GM21576 (cell line): Measurements from ENCODE around the gene CEP57L1.
A peak's percentile ranks its signal among the peaks of the same experiment; 100 is the strongest.

ENCODE experiments used
- ATAC-seq: cut with Tn5 transposase; IDR thresholded peaks from one replicate; pipeline ENCODE4 v1.9.1; 2021; ENCODE audit warnings: mild to moderate bottlenecking, moderate library complexity; ENCODE audit not compliant: unreplicated experiment

CEP57L1 gene

DNA sequence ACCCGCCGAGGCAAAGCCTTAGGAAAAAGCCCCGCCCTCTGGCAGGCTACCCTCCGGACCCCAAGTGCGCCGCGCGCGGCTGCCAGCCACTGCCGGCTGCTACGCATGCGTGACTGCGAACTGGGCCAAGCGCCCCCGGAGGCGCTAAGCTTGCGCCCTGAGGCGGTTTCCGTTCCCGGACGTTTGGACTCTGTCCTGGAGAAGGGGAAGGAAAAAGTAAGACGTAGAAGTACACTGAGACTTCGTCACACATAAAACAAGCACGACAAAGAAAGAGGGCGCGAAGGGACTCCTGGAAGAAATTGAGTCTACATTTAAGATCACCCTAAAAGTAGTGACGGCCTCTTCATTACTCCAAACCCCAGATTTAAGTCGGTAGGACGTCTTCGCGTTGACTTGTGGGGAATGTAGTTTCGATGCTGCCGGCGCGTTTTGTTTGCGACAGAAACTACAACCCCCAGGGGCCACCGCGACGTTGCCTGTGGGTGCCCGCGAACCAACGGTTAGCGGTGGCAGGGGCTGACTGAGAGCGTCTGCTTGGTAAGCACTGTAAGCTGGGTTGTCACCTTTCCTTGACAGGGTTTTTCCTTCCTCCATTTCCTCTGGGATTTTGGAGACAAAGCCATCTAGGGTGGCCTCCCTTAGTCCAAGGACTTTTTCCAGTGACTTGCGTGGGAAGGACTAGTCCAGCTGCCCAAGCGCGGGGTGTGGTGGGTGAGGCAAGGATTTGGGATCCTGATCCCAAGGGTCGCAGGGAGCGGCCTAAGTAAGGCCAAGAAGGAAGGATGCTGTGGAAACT is at the start of gene CEP57L1:
TSS of gene CEP57L1 (plus strand) at position 472 of the 799 bp plus-strand sequence. CDS start 49,715 bp downstream, outside the sequence.
- peak; percentile 74 for ATAC-seq

DNA sequence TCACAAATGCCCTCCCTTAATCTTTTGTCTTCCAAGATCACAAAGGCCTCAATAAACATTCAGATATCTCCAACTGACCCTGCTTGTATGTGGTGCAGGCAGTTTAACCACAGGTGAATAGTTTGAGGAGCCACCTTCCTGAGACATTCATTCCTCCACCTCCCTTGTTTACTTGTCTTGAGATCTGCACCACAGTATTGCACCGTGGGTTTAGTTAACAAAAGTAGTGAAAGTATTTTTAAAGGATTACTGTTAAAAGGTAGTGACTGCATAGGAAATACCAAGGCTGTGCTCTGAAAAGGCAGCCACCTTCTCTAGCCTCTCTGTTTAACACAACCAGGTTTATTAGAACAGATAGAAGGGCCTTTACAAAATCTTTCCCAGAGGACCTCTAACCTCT is 47.1 kb upstream of the CEP57L1 start:
- no peak for ATAC-seq

DNA sequence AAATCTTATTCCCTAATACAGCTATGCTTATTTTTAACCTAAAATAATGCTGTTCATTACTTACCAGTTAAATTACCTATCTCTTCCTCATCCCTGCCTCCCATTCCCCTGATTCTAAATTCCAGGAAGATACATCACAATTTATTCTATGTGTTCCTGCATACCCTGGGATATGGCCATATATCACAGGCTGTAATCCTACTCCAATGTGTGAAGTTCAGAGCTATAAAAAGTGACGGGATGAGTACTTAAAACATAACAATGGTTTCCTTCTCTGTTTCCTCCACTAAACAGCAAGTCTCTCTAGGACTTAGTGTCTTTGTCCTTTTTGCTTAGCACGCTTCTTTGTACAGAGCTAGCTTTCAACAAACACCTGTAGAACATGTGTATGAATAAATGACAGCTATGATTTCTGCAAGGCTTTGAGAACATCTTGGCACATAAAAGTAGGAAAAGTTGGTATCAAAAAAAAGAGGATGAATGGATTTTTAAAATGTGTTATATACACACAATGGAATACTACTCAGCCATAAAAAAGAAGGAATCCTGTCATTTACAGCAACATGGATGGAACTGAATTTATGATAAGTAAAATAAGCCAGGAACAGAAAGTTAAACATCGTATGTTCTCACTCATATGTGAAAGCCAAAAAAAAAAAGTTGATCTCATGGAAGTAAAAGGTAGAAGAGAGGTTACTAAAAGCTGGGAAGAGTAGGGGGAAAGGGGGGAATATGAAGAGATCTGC is 46.5 kb upstream of the CEP57L1 start:
- no peak for ATAC-seq

DNA sequence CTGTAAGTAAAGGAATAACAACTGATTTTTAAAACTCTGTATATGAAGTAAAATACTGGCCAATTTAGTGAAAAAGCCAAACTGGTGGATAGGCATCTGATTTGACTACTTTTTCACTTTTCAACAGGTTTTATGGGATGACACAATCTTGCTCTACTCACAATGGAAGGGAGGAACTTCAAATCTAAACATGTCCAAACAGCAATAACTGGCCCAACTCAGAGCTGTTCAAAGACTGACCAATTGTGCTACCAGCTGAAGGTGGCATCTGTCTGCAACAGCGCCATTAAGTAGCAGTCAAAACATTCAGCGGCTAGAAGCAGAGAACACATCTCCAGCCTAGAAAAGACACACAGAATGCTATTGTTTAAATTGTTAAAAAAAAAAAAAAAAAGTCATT is 45.3 kb upstream of the CEP57L1 start:
- ATAC-seq: no peak

DNA sequence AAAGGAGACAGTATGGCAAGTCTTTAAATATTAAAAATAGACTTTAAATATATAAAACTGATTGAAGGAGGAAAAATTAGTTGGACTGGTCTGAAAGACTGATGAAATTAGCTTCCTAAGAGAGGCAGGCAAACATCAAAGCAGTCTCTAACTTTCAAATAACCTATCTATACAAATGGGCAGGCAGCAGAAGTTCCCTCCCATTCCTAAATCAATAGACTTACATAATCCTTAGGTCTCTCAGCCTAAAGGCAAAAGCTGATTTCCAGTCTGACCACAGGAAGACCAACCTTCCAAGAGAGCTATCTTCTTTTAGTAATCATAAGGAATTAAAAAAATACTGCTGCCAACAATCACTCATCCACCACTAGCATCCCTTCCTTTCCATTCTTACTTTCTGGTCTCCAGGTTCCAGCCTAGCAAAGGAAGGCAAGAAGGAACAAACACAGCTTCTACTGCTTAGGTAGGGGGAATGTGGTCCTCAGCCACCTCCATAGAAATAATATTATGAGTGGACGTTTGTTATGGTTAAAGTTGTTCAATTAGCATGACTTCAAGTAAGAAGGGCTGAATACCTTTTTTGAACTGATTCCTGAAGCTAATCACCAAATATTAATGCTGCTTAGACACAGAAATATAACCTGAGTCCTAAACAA is 44.7 kb upstream of the CEP57L1 start:
- no peak for ATAC-seq

DNA sequence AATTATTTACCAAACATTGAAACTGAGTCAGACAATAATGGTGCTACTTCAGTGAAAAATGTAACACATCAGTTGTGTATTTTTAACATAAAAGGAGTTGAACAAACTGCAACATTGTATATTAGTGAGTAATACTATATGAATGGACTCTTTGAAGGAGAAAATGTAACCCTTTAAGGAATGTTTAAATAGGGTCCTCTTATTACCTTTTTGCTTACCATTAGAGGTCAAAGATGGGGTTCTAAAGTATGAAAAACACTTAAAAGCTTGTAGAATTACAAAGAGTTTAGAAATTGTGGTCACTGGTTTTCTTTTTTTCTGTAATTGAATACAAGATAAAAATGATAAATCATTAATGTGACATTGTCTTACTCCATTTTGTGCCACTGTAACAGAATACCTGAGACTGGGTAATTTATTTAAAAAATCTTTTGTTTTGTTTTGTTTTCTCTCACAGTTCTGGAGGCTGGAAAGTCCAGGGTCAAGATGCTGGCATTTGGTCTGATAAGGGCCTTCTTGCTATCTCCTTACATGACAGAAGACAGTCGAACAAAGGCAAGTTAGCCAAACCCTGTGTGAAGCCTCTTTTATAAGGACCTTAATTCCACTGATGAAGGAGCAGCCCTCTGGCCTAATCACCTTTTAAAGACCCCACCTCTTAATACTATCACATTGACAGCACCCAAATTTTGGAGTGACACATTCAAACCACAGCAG is 43.8 kb upstream of the CEP57L1 start:
- no peak for ATAC-seq

DNA sequence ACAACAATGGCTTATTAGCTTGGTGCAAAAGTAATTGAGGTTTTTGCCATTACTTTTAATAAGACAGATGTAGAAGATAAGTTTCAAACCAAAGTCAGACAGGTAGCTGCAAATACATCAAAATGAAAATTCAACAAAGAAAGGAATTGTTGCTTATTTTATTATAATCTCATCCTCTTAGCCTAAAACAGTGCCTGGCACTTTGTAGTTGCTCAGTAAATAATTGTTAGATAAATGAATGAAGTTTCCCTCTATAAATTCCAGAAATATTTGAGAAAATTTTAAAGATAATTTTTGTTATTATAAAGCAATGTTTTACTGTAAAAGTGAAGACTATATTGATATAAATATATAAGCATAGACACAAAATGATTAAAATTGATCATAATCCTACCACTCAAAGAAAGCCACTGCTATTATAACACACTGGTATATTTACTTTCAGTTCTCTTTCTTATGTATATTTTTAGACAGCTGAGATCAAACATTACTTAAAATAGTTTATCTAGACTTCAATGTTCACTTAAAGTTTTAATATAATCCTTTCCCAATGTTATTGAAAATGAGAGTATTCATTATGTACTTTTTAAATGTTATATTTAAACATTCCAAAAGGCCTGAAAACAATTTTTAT is 43.2 kb upstream of the CEP57L1 start:
- peak; percentile 62 for ATAC-seq

DNA sequence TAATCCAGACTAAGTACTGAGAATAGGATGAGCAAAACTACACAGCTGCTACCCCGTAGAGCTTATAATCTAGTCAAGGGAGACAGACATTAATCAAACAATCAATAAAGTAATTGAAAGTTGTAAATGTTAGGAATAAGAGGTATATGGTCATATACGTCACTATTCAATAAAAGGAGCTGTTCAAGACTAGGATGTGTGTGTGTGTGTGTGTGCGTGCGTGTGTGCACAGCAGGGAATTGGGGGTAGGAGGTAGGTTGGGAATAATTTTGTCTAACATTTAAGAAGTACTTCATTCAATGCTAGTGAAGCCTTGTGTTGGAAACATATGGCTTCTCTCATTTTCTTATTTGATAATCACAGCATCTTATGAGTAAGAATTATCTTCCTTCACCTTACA is 42.5 kb upstream of the CEP57L1 start:
- no peak for ATAC-seq

DNA sequence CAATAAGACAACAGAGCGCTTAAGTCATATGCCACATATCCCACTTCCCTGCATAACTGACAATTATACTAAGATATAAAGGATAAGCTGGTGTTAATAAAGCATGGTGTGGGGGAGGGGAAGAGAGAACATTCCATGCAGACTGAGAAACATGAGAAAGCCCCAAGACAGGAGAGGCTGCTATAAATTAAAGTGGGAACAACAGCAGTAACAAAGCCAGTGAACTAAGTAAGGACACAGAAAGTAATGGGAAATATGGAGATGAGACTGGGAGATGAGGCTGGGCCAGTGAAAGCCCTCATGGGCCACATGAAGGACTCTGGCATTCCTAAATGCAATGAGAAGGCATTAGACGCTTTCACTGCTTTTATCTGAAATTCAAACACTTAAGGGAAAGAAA is 42.0 kb upstream of the CEP57L1 start:
- no peak for ATAC-seq

DNA sequence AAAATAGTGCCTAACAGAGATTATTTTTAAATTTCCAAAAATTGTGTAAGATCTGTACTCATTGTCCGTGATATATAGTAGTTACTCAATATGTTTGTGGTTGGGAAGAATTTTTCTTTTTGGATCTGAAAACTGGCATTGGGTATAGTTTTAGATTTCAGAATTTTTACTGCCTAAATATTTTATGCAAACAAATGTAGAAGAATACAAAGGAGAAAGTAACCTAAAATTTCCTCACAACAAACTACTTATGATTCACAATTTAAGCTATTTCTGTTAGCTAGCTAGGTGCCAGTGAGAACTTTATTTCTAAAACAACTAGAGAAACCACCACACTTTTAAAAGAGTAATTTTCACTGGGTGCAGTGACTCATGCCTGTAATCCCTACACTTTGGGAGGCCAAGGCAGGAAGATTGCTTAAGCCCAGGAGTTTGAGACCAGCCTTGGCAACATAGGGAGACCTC is 39.5 kb upstream of the CEP57L1 start:
- no peak for ATAC-seq

DNA sequence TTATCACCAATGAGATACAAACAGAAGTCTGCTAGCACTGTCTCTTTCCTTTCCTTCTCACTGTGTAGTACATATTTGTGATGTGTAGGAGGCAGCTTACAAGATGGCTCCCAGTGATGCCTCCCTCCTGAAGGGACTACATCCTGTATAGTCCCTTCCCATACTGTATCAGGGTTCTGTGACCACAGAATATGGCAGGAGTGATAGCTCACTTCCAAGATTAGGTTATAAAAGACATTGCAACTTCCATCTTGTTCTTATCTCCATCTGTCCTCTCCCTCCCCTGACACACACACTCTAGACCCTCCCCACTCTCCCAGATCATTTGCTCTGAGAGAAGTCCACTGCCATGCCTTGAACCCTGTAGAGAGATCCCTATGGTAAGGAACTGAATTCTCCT is 38.6 kb upstream of the CEP57L1 start:
- no peak for ATAC-seq

DNA sequence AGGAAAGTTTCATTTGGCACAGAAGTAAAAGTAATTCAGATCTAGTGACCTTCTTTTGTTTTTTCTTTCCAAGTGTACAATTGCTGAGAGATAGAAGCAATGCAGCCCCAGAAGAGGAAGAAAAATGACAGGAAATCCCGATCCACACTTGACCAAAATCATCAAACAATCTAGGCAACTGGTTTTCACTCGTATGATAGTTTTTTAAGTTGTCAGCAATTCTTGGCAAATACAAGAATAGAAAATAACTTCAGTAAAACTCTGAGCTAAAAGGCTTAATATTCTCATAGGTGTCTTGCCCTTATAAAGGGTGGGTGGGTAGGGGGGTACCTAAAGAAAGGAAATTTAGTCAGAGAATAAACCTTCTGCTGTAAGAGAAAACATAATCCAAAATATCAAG is 36.7 kb upstream of the CEP57L1 start:
- ATAC-seq: no peak

DNA sequence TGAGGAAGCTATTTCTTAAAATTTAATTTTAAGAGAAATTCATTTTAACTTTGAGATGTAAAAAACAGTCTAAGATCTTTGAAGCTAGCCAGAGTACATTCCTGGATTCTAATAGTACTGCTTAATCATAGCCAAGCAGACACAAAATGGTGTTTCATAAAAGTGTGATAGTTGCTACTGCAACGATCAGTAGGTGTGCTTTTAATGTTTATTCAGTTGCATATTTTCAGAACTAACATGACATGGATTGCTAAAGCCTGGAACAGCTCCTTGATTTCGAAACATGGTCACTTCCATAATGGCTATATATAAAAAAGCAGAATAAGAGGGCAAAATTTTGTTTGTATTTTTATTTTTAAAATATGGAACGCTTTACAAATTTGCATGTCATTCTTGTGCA is 36.2 kb upstream of the CEP57L1 start:
- no peak for ATAC-seq

DNA sequence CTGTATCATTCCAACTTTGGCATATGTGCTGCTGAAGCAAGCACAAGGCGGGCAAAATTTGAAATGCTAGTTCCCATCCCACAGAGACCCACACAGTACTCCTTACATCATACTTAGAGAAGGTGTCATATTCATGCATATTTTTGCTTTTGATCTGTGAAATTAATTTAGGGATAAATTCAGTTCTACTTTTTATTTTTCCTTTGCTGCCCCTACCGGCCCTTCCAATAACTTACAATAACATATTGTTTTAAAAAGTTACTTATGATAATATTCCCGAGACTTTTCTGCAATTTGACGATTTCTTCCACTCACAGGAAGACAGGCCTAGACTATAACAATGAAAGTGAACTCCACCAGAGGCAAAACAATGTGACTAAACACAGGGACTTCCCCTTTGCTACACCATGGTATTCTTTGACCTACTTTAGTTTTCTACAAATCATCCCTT is 35.7 kb upstream of the CEP57L1 start:
- ATAC-seq: no peak

DNA sequence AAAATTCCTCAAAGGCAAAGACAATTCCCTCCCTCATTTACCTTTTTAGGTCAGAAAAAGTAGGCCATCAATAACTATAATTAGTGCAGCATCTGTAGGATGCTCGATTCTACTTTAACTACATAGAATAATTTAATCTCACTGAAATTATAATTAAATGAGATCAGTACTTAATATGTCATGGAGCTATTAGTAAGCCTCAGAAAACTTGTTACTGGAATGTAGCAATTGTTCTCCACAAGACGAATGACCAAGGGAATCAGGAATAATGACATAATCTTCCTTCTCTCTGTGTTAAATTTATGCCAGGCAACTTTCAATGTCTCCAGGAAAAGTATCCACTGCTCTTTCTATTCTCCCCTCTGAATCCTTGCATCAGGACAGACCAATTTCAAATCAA is 34.7 kb upstream of the CEP57L1 start:
- ATAC-seq: no peak

DNA sequence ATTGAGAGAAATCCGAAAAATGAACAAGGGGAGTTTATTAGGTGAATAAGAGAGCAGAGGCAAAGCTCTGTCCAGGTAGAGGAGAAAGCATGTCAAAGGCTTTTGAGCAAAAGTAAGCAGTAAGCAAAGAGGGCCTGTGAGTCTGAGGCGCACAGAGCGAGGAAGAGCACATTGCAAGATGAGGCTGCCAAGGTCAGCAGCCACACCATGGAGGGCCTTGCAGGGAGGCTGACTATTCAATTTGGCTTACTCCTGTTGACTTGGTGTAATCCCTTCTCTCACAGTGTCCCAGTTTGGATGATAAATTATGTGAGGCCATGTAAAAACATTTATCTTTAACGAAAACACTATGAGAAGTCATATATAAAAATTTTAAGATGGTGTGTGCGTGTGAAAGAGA is 33.1 kb upstream of the CEP57L1 start:
- ATAC-seq: no peak

DNA sequence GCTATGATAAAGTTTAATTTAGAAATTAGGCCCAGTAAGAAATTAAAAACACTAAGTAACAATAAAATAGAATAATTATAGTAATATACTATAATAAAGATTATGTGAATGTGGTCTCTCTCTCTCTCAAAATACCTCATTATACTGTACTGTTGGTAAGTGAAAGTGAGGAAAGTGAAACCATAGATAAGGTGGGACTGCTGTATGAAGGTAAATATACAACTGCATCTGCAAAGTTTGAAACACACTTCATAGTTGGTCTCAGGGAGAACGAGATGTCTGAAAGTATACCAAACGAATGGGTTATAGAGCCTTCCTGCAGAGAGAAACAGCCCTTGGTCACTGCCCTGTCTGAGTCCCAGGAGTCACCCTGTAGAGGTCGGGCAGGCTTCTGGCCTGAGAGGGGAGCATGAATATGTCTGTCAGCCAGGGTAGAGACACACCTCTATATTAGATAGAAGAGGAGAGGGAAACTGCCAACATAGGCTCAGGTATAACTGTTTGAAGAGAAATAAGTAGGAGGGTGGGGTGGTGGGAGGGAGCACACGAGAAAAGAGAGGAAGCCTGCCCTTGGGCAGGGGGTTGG is 32.4 kb upstream of the CEP57L1 start:
- no peak for ATAC-seq

DNA sequence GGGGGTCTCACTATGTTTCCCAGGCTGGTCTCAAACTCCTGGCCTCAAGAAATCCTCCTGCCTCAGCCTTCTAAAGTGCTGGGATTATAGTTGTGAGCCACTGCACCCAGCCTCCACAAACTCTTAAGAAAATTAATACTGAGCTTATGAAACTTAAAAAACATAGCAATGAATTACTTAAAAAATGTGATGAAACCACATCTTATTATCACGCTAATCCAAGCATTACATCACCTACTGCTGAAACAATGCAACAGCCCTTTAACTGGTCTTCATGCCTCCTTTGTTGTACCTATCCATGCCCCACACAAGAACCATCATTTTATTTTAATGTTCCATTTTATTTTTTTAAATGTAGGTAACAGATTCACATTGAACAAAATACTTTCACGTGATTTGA is 25.6 kb upstream of the CEP57L1 start:
- ATAC-seq: no peak

DNA sequence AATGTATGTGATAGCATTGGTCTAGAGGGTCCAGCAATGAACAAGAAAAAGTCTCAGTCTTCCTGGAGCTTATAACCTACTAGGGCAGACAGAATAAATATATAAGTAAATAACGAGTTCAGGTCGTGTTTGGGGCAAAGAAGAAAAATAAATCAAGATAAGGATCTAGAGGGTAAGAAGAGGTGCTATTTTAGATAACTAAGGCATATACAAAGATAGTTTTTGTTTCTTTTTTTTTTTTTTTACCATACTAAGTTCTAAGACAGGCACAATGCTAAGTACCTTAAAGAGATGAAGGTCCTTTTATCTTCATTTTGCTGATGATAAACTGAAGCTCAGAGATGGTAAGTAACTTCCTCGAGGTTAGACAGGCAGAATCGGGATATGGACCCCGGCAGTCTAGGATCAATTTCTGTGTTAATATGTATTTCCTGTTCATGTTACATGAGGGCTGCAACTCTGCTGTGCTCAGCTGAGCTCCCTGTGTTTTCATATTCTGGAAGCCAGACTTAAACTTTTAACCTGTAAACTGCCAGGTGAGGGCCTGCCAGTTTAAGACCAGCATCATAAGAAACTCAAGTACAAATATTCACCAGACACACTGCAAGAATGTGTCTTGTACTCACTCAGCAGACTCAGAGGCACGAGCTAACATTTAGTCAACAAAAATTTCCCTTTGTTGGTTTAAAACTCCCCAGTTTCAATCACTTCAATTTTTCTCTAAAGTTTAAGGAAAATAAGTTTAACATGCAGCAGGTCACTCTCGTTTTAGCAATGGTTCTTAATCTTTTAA is 24.0 kb upstream of the CEP57L1 start:
- ATAC-seq: no peak
